Uterus (tissue), 2 donors: Measurements from ENCODE around the gene SAMD14.

Source experiments
- POLR2A ChIP-seq, 2 donors: fragments of 450-650 bp; IDR thresholded peaks; one replicate each; pipeline ENCODE4 v1.6.1; 2016; ENCODE audit warnings: antibody characterized with exemption in 2 of 2, mild to moderate bottlenecking in 1 of 2, moderate library complexity in 1 of 2
- TF ChIP-seq, protein P1 (sequence below), 4 experiments: fragments of 200-600 bp in 2 of 4; fragments of 450-650 bp in 2 of 4; sonication (generic) in 2 of 4; IDR thresholded peaks; one replicate each; pipeline ENCODE4 v1.5.1; 2016 to 2019; ENCODE audit warnings: antibody characterized with exemption in 4 of 4, mild to moderate bottlenecking in 2 of 4, moderate library complexity in 1 of 4

GRCh38 chr17:50120475-50121253 is 9.3 kb downstream of the SAMD14 start:
- TF ChIP-seq, protein P1, sequence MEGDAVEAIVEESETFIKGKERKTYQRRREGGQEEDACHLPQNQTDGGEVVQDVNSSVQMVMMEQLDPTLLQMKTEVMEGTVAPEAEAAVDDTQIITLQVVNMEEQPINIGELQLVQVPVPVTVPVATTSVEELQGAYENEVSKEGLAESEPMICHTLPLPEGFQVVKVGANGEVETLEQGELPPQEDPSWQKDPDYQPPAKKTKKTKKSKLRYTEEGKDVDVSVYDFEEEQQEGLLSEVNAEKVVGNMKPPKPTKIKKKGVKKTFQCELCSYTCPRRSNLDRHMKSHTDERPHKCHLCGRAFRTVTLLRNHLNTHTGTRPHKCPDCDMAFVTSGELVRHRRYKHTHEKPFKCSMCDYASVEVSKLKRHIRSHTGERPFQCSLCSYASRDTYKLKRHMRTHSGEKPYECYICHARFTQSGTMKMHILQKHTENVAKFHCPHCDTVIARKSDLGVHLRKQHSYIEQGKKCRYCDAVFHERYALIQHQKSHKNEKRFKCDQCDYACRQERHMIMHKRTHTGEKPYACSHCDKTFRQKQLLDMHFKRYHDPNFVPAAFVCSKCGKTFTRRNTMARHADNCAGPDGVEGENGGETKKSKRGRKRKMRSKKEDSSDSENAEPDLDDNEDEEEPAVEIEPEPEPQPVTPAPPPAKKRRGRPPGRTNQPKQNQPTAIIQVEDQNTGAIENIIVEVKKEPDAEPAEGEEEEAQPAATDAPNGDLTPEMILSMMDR (IDR thresholded peaks at IDR 0.05): no peak
- TF ChIP-seq POLR2A (IDR thresholded peaks at IDR 0.05): no peak
